Measurements from ENCODE around the gene IL17B. TPM values are rescaled to one million over a fixed set of nuclear protein-coding genes. Genes with fewer than 3 reads are reported as not detected.

Gene IL17B
- total and polyA plus RNA-seq, 2 donors (not counting 3 experiments of a cell fraction or from before 2014, with no cell fraction given): not detected

DNA sequence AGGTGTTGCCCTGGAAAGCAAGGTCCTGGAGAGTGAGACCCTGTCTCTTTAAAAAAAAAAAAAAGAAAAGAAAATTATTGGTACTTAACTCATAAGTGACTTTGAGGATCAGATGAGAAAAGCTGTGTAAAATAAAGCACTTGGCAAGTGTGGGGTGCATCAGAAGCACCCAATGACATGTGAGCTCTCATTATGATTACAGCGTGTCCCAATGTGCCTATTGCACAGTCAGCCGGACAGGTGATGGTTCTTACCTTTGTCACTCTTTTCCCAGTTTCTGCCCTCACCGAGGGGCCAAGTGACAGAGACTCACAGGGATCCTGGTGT, 40.4 kb upstream of the IL17B start:
- no peaks in the 10 kb centered on the region for H3K79me2 ChIP-seq (ENCODE audit: control insufficient read depth, insufficient read depth, low read length)
- CTCF ChIA-PET: interaction anchor here (1.0 to 2.4 kb wide), 4 partner anchors 9 to 48 kb away, joined by 3 to 10 read pairs (median 4); no protein-coding TSS in a partner anchor
- H3K4me3 ChIP-seq (replicated peaks in 1 of 3; ENCODE audit: insufficient read depth in 1 of 3, low read depth in 1 of 3, low read length in 3 of 3): no peak overlapping the region
- H4K20me1 ChIP-seq (replicated peaks; ENCODE audit: control insufficient read depth, extremely low read depth, insufficient read depth, low read length): no peaks in the 10 kb centered on the region
- H3K27me3 ChIP-seq (ENCODE audit: control insufficient read depth in 2 of 2, insufficient read depth in 2 of 2, low read length in 2 of 2): no peaks in the 10 kb centered on the region
- no peak overlapping the region for H3K27ac ChIP-seq (ENCODE audit: insufficient read depth, low read depth, low read length)
- DNase-seq (ENCODE audit: low read depth, low spot score) (no peak), FAIRE-seq (no peak)
- H3K36me3 ChIP-seq (ENCODE audit: control insufficient read depth in 2 of 2, extremely low read depth in 1 of 2, insufficient read depth in 2 of 2, low read length in 2 of 2): no peaks in the 10 kb centered on the region
- no TSS peak for BruUV-seq (replicated peaks)
- no peaks in the 10 kb centered on the region for H3K9me1 ChIP-seq (replicated peaks; ENCODE audit: control insufficient read depth, extremely low read depth, insufficient read depth, low read length)
- TF ChIP-seq MAX (IDR thresholded peaks at IDR 0.05; ENCODE audit: insufficient read depth, insufficient read length) (no peak), JUN (IDR thresholded peaks at IDR 0.05; ENCODE audit: borderline replicate concordance, insufficient read depth, insufficient read length, low read depth) (no peak), POLR2A (IDR thresholded peaks at IDR 0.05; ENCODE audit: low read depth, low read length) (no peak), GATA2 (IDR thresholded peaks at IDR 0.05; ENCODE audit: insufficient read depth, insufficient read length, low read depth, low read length) (no peak), MYC (IDR thresholded peaks at IDR 0.05; ENCODE audit: low read depth, low read length) (no peak), FOS (IDR thresholded peaks at IDR 0.05; ENCODE audit: borderline replicate concordance, insufficient read depth, low read length) (no peak), POLR2AphosphoS5 (IDR thresholded peaks at IDR 0.05; ENCODE audit: insufficient read depth, low read depth, low read length) (no peak), EZH2 (IDR thresholded peaks at IDR 0.05; ENCODE audit: borderline replicate concordance, low read depth, low read length, severe bottlenecking) (no peak)
- TF ChIP-seq, protein P1, sequence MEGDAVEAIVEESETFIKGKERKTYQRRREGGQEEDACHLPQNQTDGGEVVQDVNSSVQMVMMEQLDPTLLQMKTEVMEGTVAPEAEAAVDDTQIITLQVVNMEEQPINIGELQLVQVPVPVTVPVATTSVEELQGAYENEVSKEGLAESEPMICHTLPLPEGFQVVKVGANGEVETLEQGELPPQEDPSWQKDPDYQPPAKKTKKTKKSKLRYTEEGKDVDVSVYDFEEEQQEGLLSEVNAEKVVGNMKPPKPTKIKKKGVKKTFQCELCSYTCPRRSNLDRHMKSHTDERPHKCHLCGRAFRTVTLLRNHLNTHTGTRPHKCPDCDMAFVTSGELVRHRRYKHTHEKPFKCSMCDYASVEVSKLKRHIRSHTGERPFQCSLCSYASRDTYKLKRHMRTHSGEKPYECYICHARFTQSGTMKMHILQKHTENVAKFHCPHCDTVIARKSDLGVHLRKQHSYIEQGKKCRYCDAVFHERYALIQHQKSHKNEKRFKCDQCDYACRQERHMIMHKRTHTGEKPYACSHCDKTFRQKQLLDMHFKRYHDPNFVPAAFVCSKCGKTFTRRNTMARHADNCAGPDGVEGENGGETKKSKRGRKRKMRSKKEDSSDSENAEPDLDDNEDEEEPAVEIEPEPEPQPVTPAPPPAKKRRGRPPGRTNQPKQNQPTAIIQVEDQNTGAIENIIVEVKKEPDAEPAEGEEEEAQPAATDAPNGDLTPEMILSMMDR (IDR thresholded peaks at IDR 0.05; ENCODE audit: extremely low read depth in 1 of 2, insufficient read depth in 1 of 2, low read depth in 1 of 2, low read length in 2 of 2): no peak
- H3K4me2 ChIP-seq (ENCODE audit: insufficient read depth, low read length): no peak overlapping the region
- dilution Hi-C loops (cut with MboI; ENCODE audit: extremely low pct_ligation_motif_present, low sequenced_read_pairs): no loop called here
- no peaks in the 10 kb centered on the region for H3K9me3 ChIP-seq (replicated peaks; ENCODE audit: control insufficient read depth, insufficient read depth, low read length)
- no peak overlapping the region for H2AFZ ChIP-seq (ENCODE audit: low read depth, low read length)
- intact Hi-C loops (cut with micrococcal nuclease): no loop called here
- peaks cover 10% of the 10 kb centered on the region for H3K4me1 ChIP-seq (ENCODE audit: control insufficient read depth, extremely low read depth, insufficient read depth, low read length)
- H3K9ac ChIP-seq (replicated peaks; ENCODE audit: extremely low read depth, insufficient read depth, low read length): no peak overlapping the region
- POLR2A ChIA-PET: no interaction called here

Data from endothelial cell of umbilical vein (primary cell).